HL-60 (cell line): Measurements from ENCODE around the gene PADI6.

Source experiments
- POLR2AphosphoS5 ChIP-seq: IDR thresholded peaks from 2 replicates; pipeline ENCODE4 v1.6.1; 2012; ENCODE audit warnings: low read depth
- TF ChIP-seq, protein P1 (sequence below): IDR thresholded peaks from one replicate; pipeline ENCODE4 v1.5.1; 2011; ENCODE audit warnings: low read length, control low read depth, inconsistent platforms; ENCODE audit not compliant: insufficient read depth

DNA sequence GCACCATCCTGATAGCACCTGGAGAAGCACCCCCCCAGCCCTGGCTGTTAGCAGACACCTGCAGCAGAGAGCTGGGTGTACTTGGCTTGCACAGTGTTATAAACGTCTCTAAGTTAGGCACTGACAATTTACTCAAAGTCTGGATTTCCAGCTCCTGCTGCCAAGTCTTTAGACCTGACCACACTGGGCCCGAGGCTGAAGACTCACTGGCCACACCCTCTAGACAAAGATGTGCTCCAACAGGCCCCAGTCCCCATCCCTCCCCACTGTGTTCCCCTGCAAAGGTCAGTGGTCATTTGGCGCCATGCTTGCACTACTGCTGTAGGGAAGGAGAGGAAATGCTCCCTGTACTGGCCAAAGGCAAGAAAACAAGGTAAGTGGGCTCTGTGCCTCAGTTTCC, 31.1 kb downstream of the PADI6 start:
- TF ChIP-seq, protein P1, sequence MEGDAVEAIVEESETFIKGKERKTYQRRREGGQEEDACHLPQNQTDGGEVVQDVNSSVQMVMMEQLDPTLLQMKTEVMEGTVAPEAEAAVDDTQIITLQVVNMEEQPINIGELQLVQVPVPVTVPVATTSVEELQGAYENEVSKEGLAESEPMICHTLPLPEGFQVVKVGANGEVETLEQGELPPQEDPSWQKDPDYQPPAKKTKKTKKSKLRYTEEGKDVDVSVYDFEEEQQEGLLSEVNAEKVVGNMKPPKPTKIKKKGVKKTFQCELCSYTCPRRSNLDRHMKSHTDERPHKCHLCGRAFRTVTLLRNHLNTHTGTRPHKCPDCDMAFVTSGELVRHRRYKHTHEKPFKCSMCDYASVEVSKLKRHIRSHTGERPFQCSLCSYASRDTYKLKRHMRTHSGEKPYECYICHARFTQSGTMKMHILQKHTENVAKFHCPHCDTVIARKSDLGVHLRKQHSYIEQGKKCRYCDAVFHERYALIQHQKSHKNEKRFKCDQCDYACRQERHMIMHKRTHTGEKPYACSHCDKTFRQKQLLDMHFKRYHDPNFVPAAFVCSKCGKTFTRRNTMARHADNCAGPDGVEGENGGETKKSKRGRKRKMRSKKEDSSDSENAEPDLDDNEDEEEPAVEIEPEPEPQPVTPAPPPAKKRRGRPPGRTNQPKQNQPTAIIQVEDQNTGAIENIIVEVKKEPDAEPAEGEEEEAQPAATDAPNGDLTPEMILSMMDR: no peak
- no peak for TF ChIP-seq POLR2AphosphoS5
